Panc1 (cell line): ENCODE data around the gene PSMD6. TPM values are rescaled to one million over a fixed set of nuclear protein-coding genes. Genes with fewer than 3 reads are reported as not detected.

ENCODE experiments used
- ATAC-seq: fragments of 200-7000 bp; cut with Tn5 transposase; 2 replicates; pipeline ENCODE4 v1.9.1; 2020; ENCODE audit warnings: mild to moderate bottlenecking, moderate library complexity
- BruUV-seq: library from RNA; stranded (reverse); fragments of 400-500 nt; replicated peaks from 2 replicates; lab custom pipeline; 2021; lab: Mats Ljungman, UMichigan
- CTCF ChIA-PET: fragments of 300-600 bp; sonication (Branson Sonifier 250); formaldehyde crosslinking; loops from one replicate; lab custom pipeline; 2022; ENCODE audit warnings: antibody characterized with exemption; lab: Charles Lee
- POLR2A ChIA-PET: fragments of 300-600 bp; sonication (Branson Sonifier 250); formaldehyde crosslinking; loops from one replicate; lab custom pipeline; 2022; ENCODE audit warnings: antibody characterized with exemption; lab: Charles Lee
- DNase-seq: peaks from one replicate; pipeline ENCODE4 v3.0.0-alpha.2; 2010; ENCODE audit warnings: low read depth, low spot score
- H3K27ac ChIP-seq: 2 replicates; pipeline ENCODE4 v1.5.1; 2011; ENCODE audit warnings: mild to moderate bottlenecking, low read length, inconsistent platforms
- H3K27me3 ChIP-seq: fragments of 200-500 bp; sonication (Bioruptor generic); 2 replicates; pipeline ENCODE4 v1.6.0; 2014; ENCODE audit warnings: low read length, inconsistent platforms; ENCODE audit not compliant: control insufficient read depth, insufficient read depth
- H3K36me3 ChIP-seq: fragments of 200-500 bp; sonication (Bioruptor generic); 2 replicates; pipeline ENCODE4 v1.5.1; 2014; ENCODE audit warnings: inconsistent platforms, mild to moderate bottlenecking, low read length, moderate library complexity; ENCODE audit not compliant: control insufficient read depth, insufficient read depth
- H3K4me1 ChIP-seq: 2 replicates; pipeline ENCODE4 v1.5.1; 2011; ENCODE audit warnings: inconsistent platforms, mild to moderate bottlenecking, low read length, moderate library complexity; ENCODE audit not compliant: control insufficient read depth, insufficient read depth
- H3K4me3 ChIP-seq, 2 experiments: 2 replicates each; pipeline ENCODE4 v1.5.1; 2011 to 2012; ENCODE audit warnings: low read depth in 2 of 2, low read length in 2 of 2, mild to moderate bottlenecking in 2 of 2, inconsistent platforms in 1 of 2, moderate library complexity in 1 of 2
- H3K9me3 ChIP-seq: fragments of 200-500 bp; sonication (Bioruptor generic); 2 replicates; pipeline ENCODE4 v1.5.1; 2014; ENCODE audit warnings: low read depth, mild to moderate bottlenecking, inconsistent platforms, low read length, moderate library complexity; ENCODE audit not compliant: control insufficient read depth, insufficient read depth
- CTCF ChIP-seq: fragments of 450-650 bp; IDR thresholded peaks from 2 replicates; pipeline ENCODE4 v1.5.1; 2017; ENCODE audit warnings: mild to moderate bottlenecking
- POLR2AphosphoS5 ChIP-seq: IDR thresholded peaks from 2 replicates; pipeline ENCODE4 v1.6.1; 2012; ENCODE audit warnings: mild to moderate bottlenecking, low read depth, low read length, moderate library complexity
- SIN3A ChIP-seq: IDR thresholded peaks from 2 replicates; pipeline ENCODE4 v1.6.1; 2012; ENCODE audit warnings: low read depth, mild to moderate bottlenecking, low read length, moderate library complexity, borderline replicate concordance; ENCODE audit not compliant: insufficient read depth
- TCF7L2 ChIP-seq: IDR thresholded peaks from 2 replicates; pipeline ENCODE4 v1.6.1; 2011; ENCODE audit warnings: mild to moderate bottlenecking, low read depth, low read length, inconsistent platforms
- in situ Hi-C: cut with HindIII; loops from 2 replicates; pipeline ENCODE4 v1.10.0; 2016; ENCODE audit warnings: low sequenced_read_pairs, low pct_unique_long_range_greater_than_20kb
- intact Hi-C: fragments of 100-400 bp; cut with micrococcal nuclease; formaldehyde crosslinking; loops from one replicate; pipeline ENCODE4 v1.10.0; 2022; ENCODE audit not compliant: unreplicated experiment
- total RNA-seq: library from RNA; stranded (reverse); gene quantifications from one replicate; pipeline ENCODE4 v1.2.1, GENCODE V29; 2021; ENCODE audit not compliant: unreplicated experiment
- TF ChIP-seq, protein P1 (sequence below), 2 experiments: IDR thresholded peaks; 2 replicates each; pipeline ENCODE4 v1.6.1; 2011 to 2012; ENCODE audit warnings: low read depth in 2 of 2, control low read depth in 1 of 2, low read length in 1 of 2, mild to moderate bottlenecking in 1 of 2, moderate library complexity in 1 of 2; ENCODE audit not compliant: insufficient read depth in 1 of 2

PSMD6 gene
- total RNA-seq, 1 experiment from 2014 or later = 55.6 TPM

- no peak for DNase-seq
- CTCF ChIA-PET = no interaction called here
- in situ Hi-C loops = no loop called here
- POLR2A ChIA-PET = no interaction called here
- H3K36me3 ChIP-seq = peaks cover 5% of the 10 kb centered on the region
- H3K4me3 ChIP-seq = no peak overlapping the region
- ATAC-seq = no peak
- no TSS peak for BruUV-seq
- intact Hi-C loops = no loop called here
- no peak for TF ChIP-seq POLR2AphosphoS5
- TF ChIP-seq TCF7L2 = no peak
- TF ChIP-seq CTCF = no peak
- TF ChIP-seq, protein P1, sequence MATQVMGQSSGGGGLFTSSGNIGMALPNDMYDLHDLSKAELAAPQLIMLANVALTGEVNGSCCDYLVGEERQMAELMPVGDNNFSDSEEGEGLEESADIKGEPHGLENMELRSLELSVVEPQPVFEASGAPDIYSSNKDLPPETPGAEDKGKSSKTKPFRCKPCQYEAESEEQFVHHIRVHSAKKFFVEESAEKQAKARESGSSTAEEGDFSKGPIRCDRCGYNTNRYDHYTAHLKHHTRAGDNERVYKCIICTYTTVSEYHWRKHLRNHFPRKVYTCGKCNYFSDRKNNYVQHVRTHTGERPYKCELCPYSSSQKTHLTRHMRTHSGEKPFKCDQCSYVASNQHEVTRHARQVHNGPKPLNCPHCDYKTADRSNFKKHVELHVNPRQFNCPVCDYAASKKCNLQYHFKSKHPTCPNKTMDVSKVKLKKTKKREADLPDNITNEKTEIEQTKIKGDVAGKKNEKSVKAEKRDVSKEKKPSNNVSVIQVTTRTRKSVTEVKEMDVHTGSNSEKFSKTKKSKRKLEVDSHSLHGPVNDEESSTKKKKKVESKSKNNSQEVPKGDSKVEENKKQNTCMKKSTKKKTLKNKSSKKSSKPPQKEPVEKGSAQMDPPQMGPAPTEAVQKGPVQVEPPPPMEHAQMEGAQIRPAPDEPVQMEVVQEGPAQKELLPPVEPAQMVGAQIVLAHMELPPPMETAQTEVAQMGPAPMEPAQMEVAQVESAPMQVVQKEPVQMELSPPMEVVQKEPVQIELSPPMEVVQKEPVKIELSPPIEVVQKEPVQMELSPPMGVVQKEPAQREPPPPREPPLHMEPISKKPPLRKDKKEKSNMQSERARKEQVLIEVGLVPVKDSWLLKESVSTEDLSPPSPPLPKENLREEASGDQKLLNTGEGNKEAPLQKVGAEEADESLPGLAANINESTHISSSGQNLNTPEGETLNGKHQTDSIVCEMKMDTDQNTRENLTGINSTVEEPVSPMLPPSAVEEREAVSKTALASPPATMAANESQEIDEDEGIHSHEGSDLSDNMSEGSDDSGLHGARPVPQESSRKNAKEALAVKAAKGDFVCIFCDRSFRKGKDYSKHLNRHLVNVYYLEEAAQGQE (IDR thresholded peaks at IDR 0.05; ENCODE audit: insufficient read depth in 1 of 2, low read depth in 2 of 2, low read length in 1 of 2) = no peak
- no peak for TF ChIP-seq SIN3A
- no peaks in the 10 kb centered on the region for H3K9me3 ChIP-seq
- H3K4me1 ChIP-seq = no peaks in the 10 kb centered on the region
- H3K27ac ChIP-seq = no peak overlapping the region
- no peaks in the 10 kb centered on the region for H3K27me3 ChIP-seq
Measured at GRCh38 chr3:63976161-63976871, 47.0 kb downstream of the PSMD6 start.

DNA sequence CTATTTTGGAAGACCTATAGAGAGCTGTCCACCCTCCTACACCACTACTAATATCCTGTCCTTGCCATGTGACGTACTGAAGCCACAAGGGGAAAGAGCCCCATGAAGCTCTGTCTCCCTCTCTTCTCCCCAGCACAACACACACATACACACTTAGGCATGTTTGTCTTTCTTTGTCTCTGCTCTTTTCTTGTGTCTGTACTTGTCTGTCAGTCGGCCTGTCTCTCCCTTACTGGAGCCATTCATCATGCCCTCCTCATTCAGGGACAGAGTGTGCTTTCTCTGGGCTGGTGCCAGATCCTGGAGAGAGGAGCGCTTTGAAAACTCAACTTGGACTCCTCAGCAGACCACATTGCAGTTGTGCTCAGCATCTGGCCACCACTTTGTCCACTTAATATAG lies 47.6 kb downstream of the PSMD6 start:
- ATAC-seq = no peak
- in situ Hi-C loops = no loop called here
- intact Hi-C loops = no loop called here
- H3K4me3 ChIP-seq = no peak overlapping the region
- CTCF ChIA-PET = no interaction called here
- no peak for DNase-seq
- POLR2A ChIA-PET = no interaction called here
- H3K27ac ChIP-seq = no peak overlapping the region
- H3K9me3 ChIP-seq = no peaks in the 10 kb centered on the region
- peaks cover 5% of the 10 kb centered on the region for H3K36me3 ChIP-seq
- TF ChIP-seq CTCF = no peak
- TF ChIP-seq POLR2AphosphoS5 = no peak
- no peak for TF ChIP-seq SIN3A
- TF ChIP-seq, protein P1 (IDR thresholded peaks at IDR 0.05; ENCODE audit: insufficient read depth in 1 of 2, low read depth in 2 of 2, low read length in 1 of 2) = no peak
- TF ChIP-seq TCF7L2 = no peak
- no TSS peak for BruUV-seq
- H3K4me1 ChIP-seq = no peaks in the 10 kb centered on the region
- H3K27me3 ChIP-seq = no peaks in the 10 kb centered on the region
